Measurements from ENCODE around the gene GALNT8. TPM values are rescaled to one million over a fixed set of nuclear protein-coding genes. Genes with fewer than 3 reads are reported as not detected.

GALNT8 gene
- total RNA-seq, 4 donors from 2014 or later = 0.07 to 0.26 TPM; not detected in 2

DNA sequence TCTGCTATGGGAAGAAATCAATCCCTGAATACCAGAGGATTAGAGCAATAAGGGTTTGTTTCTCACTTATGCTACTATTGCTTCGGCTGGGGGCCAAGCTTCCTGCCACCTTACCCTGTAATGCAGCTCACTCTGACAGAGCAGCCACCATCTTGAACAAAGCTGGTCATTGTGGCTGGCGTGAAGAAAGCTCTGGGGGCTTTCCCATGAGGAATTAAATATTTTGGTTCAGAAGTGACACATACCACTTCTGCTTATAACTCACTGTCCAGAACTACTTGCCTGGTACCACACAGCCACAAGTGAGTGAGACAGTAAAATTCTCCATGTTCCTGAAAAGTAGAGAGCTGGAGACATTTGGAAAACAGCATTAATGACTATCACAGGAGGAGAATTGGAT lies 82.6 kb downstream of the GALNT8 start:
- H3K27ac ChIP-seq = no peak overlapping the region
- ATAC-seq (no peak), DNase-seq (no peak)
- H3K36me3 ChIP-seq = no peaks in the 10 kb centered on the region
- H3K27me3 ChIP-seq = peaks cover 2 to 10% (median 3%) of the 10 kb centered on the region in 3 donors
- intact Hi-C loops (cut with DNase I; ENCODE audit: low total_unique reads) (no loop called here), in situ Hi-C loops (cut with MboI; ENCODE audit: low sequenced_read_pairs in 4 of 4) (no loop called here)
- no peaks in the 10 kb centered on the region for H3K9me3 ChIP-seq
- no peak overlapping the region for H3K4me3 ChIP-seq
- H3K4me1 ChIP-seq = no peaks in the 10 kb centered on the region
- no peak for TF ChIP-seq CTCF (IDR thresholded peaks at IDR 0.05 in 4 of 5, conservative IDR thresholded peaks at IDR 0.05 in 1 of 5)
- no peak for TF ChIP-seq POLR2A (IDR thresholded peaks at IDR 0.05)

- H3K36me3 ChIP-seq = no peaks in the 10 kb centered on the region
- H3K27ac ChIP-seq = no peak overlapping the region
- H3K4me3 ChIP-seq = no peak overlapping the region
- ATAC-seq = no peak
- no peak for DNase-seq
- H3K27me3 ChIP-seq = peaks cover 21 to 37% (median 22%) of the 10 kb centered on the region in 3 donors
- H3K4me1 ChIP-seq = no peaks in the 10 kb centered on the region
- TF ChIP-seq POLR2A (IDR thresholded peaks at IDR 0.05) = no peak
- no peak for TF ChIP-seq CTCF (IDR thresholded peaks at IDR 0.05 in 4 of 5, conservative IDR thresholded peaks at IDR 0.05 in 1 of 5)
- intact Hi-C loops (cut with DNase I; ENCODE audit: low total_unique reads) = no loop called here
- H3K9me3 ChIP-seq = no peaks in the 10 kb centered on the region
- in situ Hi-C loops (cut with MboI; ENCODE audit: low sequenced_read_pairs in 4 of 4) = no loop called here
These were observed 86.4 kb downstream of the GALNT8 start for GRCh38 chr12:4806439-4807115.

DNA sequence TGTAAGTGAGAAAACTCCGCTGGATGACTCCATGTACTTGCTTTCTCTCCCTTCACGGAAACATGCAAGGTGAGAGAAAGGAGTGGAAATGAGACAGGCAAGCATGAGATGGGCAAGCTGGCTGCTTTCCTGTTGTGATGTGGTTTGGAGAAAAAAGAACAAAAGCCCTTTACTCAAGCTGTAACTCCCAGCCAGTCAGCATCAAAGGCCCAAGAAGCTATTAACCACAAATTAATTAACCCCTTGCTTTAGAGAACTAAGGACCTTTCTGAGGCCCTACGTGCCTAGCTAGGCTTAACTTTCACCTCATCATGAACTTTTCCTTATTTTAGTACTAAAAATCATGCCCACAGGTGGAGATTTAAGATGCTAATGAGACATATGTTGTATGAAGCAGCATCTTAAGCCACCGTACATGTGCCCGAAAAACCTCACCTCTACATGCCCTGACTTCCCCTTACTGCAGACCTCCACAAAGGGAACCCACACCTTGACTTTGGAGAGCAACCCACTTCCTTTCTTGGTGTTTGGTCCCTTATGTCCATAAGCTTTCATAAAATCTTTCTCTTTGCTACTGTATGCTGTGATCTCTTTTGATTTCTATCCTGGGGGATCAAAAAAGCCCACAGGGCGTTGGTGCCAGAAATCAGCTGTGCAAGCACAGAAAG lies 87.0 kb downstream of the GALNT8 start:
- H3K9me3 ChIP-seq = no peaks in the 10 kb centered on the region
- ATAC-seq = no peak
- no peaks in the 10 kb centered on the region for H3K4me1 ChIP-seq
- H3K27me3 ChIP-seq = peaks cover 21 to 37% (median 26%) of the 10 kb centered on the region in 3 donors
- in situ Hi-C loops (cut with MboI; ENCODE audit: low sequenced_read_pairs in 4 of 4) = no loop called here
- intact Hi-C loops (cut with DNase I; ENCODE audit: low total_unique reads) = no loop called here
- no peak for DNase-seq
- no peak overlapping the region for H3K27ac ChIP-seq
- H3K36me3 ChIP-seq = no peaks in the 10 kb centered on the region
- TF ChIP-seq POLR2A (IDR thresholded peaks at IDR 0.05) (no peak), CTCF (IDR thresholded peaks at IDR 0.05 in 4 of 5, conservative IDR thresholded peaks at IDR 0.05 in 1 of 5) (no peak)
- no peak overlapping the region for H3K4me3 ChIP-seq

DNA sequence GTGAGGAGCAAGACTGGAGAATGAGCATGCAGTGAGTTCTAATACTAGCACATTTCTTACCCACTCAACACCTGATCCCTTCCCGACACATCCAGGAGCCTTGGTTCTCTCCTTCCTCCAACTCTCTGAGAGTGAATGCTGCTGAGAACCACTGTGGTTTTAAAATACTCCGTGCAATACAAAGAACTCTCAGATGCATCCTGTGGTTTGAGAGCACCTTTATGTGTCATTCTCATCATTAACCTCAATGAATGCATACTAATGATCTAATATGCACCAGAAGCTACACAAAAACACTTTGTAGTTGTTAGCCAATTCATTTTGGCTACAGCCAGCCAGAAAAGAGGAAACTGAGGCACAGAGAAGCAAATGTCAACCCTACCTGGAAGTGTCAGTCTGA lies 87.6 kb downstream of the GALNT8 start:
- Histone ChIP-seq H3K27me3 (peaks cover 25 to 37% (median 26%) of the 10 kb centered on the region in 3 donors), H3K36me3 (no peaks in the 10 kb centered on the region), H3K9me3 (no peaks in the 10 kb centered on the region), H3K4me1 (no peaks in the 10 kb centered on the region), H3K27ac (no peak overlapping the region), H3K4me3 (no peak overlapping the region)
- in situ Hi-C loops (cut with MboI; ENCODE audit: low sequenced_read_pairs in 4 of 4) = no loop called here
- intact Hi-C loops (cut with DNase I; ENCODE audit: low total_unique reads) = no loop called here
- DNase-seq = no peak
- no peak for ATAC-seq
- no peak for TF ChIP-seq POLR2A (IDR thresholded peaks at IDR 0.05)
- TF ChIP-seq CTCF (IDR thresholded peaks at IDR 0.05 in 4 of 5, conservative IDR thresholded peaks at IDR 0.05 in 1 of 5) = no peak
